Measurements from ENCODE around the gene PAK6. TPM values are rescaled to one million over a fixed set of nuclear protein-coding genes. Genes with fewer than 3 reads are reported as not detected.

Gene PAK6
- total RNA-seq, 1 donor from 2014 or later: not detected

DNA sequence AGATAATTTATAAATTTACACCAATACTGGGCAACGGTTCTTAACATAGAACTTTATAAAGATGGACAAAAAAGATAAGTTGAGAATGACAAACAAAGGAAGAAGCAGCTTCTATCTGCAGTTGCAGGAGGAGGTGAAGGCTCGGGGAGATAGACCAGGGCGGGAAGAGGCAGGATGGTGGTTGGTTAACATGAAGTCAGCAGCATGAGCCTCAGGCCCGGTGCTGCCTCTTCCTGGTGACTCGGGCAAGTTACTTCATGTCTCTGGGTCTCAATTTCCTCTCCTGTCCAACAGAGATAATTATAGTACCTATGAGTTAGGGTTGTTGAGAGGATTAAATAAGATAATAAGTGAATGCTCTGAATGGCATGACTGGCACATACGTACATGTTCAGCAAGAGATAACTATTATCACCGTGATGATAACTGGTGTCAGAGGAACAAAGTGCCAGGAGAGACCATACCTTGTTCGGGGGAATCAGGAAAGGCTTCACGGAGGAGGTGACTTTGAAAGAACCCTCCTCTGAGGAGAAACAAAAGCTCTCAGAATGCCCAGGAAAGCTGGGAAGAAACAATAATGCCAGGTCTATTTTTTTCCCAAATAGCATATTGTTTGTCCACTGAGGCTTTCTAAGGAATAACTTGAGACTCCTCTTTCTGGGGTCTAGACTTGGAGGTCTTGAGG, 4.4 kb downstream of the PAK6 start:
- TF ChIP-seq, protein P1, sequence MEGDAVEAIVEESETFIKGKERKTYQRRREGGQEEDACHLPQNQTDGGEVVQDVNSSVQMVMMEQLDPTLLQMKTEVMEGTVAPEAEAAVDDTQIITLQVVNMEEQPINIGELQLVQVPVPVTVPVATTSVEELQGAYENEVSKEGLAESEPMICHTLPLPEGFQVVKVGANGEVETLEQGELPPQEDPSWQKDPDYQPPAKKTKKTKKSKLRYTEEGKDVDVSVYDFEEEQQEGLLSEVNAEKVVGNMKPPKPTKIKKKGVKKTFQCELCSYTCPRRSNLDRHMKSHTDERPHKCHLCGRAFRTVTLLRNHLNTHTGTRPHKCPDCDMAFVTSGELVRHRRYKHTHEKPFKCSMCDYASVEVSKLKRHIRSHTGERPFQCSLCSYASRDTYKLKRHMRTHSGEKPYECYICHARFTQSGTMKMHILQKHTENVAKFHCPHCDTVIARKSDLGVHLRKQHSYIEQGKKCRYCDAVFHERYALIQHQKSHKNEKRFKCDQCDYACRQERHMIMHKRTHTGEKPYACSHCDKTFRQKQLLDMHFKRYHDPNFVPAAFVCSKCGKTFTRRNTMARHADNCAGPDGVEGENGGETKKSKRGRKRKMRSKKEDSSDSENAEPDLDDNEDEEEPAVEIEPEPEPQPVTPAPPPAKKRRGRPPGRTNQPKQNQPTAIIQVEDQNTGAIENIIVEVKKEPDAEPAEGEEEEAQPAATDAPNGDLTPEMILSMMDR (IDR thresholded peaks at IDR 0.05; ENCODE audit: partially characterized antibody, unreplicated experiment): no peak
- Mint-ChIP-seq H3K4me3 (ENCODE audit: unreplicated experiment) (no peak overlapping the region), H3K4me1 (ENCODE audit: low read depth, unreplicated experiment) (peaks cover 5% of the 10 kb centered on the region), H3K27ac (ENCODE audit: unreplicated experiment) (no peak overlapping the region), H3K27me3 (ENCODE audit: unreplicated experiment) (peaks cover 3% of the 10 kb centered on the region), H3K9me3 (ENCODE audit: unreplicated experiment) (peaks cover 2% of the 10 kb centered on the region), H3K36me3 (ENCODE audit: unreplicated experiment) (no peaks in the 10 kb centered on the region)
- no peak for DNase-seq

DNA sequence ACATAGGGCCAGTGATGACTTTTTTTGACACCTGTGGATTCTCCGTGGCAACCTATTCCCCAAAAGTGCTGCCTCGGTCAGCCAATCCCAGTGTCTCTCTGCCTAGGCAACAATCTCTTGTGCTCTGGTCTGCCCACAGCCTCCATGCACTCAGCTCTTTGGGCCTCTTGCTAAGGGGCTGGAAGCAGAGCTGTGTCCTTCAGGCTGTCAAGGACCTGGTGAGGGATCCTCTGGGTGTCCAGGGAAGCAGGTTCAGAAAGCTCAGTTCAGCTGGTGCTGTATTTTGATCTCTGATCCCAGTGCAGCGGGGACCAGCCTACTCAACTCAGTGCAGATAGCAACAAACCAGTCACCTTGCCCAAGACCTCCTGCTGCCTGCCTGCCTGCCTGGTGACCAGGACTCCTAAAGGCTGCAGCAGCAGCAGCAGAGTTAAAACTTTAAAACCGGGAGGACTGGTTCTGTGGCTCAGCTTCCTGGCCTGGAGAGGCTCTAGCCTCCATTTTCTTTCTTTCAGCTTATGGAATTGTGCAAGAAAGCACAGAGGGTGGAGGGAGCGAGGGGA, 6.2 kb downstream of the PAK6 start:
- Mint-ChIP-seq H3K36me3 (ENCODE audit: unreplicated experiment) (no peaks in the 10 kb centered on the region), H3K9me3 (ENCODE audit: unreplicated experiment) (no peaks in the 10 kb centered on the region), H3K4me3 (ENCODE audit: unreplicated experiment) (no peak overlapping the region), H3K27ac (ENCODE audit: unreplicated experiment) (no peak overlapping the region), H3K27me3 (ENCODE audit: unreplicated experiment) (no peaks in the 10 kb centered on the region), H3K4me1 (ENCODE audit: low read depth, unreplicated experiment) (peaks cover 3% of the 10 kb centered on the region)
- DNase-seq: no peak
- TF ChIP-seq, protein P1 (IDR thresholded peaks at IDR 0.05; ENCODE audit: partially characterized antibody, unreplicated experiment): no peak

DNA sequence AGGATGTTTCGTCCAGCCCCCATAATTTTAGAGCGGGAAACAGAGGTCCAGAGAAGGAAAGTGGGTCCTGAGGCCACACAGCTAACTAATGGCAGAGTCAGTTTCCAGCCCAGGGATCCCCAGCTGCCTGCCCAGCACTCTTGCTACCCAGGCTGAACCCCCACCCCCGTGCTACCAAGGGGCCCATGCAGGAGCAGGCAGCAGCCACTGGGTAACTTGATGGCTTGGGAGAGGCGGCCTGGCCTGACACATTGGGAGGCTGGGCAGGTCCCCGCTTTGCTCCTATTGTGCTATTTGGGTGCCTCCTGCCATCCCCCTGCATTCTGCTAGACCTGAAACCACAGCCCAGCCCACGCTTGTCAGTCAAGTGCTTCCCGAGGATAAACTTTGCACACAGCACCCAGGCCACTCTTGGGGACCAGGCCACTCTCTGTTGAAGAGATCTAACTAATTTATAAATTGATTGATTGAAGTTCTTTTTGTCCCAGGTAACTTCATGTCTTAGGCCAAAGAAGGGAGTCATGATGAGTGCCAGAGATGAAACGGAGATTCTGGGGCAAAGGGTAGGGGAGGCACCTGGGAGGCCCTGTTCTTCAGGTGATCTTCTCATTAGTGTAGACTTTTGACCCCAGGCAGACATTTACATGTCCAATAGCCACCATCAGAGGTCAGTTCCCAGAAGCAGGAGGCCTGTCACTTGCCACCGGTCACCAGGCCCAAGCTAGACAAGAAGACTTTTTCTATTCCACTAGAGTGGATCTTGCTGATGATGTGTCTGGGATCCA, 7.0 kb downstream of the PAK6 start:
- peaks cover 3% of the 10 kb centered on the region for H3K27me3 Mint-ChIP-seq (ENCODE audit: unreplicated experiment)
- TF ChIP-seq, protein P1 (IDR thresholded peaks at IDR 0.05; ENCODE audit: partially characterized antibody, unreplicated experiment): no peak
- no peak overlapping the region for H3K27ac Mint-ChIP-seq (ENCODE audit: unreplicated experiment)
- H3K9me3 Mint-ChIP-seq (ENCODE audit: unreplicated experiment): no peaks in the 10 kb centered on the region
- DNase-seq: no peak
- H3K36me3 Mint-ChIP-seq (ENCODE audit: unreplicated experiment): no peaks in the 10 kb centered on the region
- H3K4me1 Mint-ChIP-seq (ENCODE audit: low read depth, unreplicated experiment): peaks cover 3% of the 10 kb centered on the region
- no peak overlapping the region for H3K4me3 Mint-ChIP-seq (ENCODE audit: unreplicated experiment)

DNA sequence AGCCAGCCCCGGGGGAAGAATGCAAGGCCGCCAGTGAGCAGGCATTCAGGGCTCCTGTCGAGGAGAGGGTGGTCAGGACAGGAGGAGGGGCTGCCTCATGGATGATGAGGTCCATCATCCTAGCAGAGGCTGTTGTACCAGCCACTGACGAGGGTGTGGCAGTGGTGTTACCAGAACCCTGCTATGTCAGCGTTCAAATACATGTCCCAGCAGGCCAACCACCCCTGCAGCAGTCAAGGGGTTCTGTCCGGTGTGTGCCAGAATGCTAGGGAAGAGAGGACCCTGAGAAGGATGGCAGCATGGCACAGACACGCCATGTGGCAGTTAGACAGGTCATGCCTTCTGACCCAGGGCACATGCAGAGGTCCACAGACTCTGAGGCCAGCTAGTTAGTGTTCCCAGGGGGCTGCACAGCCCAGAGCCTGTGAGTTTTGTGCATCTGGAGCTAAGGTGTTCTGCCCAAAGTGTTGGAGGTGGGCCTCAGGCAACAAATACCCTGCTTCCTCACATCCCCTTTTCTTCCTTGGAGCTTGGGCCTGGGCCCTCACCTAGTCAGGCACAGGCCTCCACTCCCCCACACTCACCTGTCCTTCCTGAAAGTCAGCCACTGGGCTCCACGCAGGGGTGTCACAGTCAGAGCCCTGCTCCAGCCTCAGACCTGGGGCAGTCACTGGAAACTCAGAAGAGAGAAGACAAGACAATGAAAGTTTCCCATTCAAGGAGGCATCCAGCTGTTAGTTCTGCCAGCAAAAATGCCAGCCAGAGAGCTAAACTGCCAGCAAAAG, 7.8 kb downstream of the PAK6 start:
- Mint-ChIP-seq H3K27ac (ENCODE audit: unreplicated experiment) (no peak overlapping the region), H3K4me1 (ENCODE audit: low read depth, unreplicated experiment) (peaks cover 3% of the 10 kb centered on the region), H3K4me3 (ENCODE audit: unreplicated experiment) (no peak overlapping the region), H3K9me3 (ENCODE audit: unreplicated experiment) (no peaks in the 10 kb centered on the region), H3K36me3 (ENCODE audit: unreplicated experiment) (no peaks in the 10 kb centered on the region), H3K27me3 (ENCODE audit: unreplicated experiment) (peaks cover 6% of the 10 kb centered on the region)
- DNase-seq: no peak
- TF ChIP-seq, protein P1 (IDR thresholded peaks at IDR 0.05; ENCODE audit: partially characterized antibody, unreplicated experiment): no peak

Data from glutamatergic neuron (in vitro differentiated cells).